Activated T-cell treated with anti-CD3 and anti-CD28 coated beads, Interleukin-2, amount 50 U/mL, for 4 hours (primary cell): ENCODE results near the gene SPIB. TPM values are rescaled to one million over a fixed set of nuclear protein-coding genes. Genes with fewer than 3 reads are reported as not detected.
A peak's percentile ranks its signal among the peaks of the same experiment; 100 is the strongest.

ENCODE experiments used
- ATAC-seq, 2 donors: fragments of 200-7000 bp; cut with Tn5 transposase; one replicate each; pipeline ENCODE4 v1.10.0; 2021
- DNase-seq: peaks from one replicate; pipeline ENCODE4 v3.0.0-alpha.2; 2020
- H3K27me3 Mint-ChIP-seq: one replicate; pipeline ENCODE4 v1.8.0; 2021; ENCODE audit warnings: low read depth, mixed read lengths
- H3K36me3 Mint-ChIP-seq: one replicate; pipeline ENCODE4 v1.8.0; 2022; ENCODE audit warnings: mixed read lengths; ENCODE audit not compliant: insufficient read depth
- H3K4me1 Mint-ChIP-seq: one replicate; pipeline ENCODE4 v1.8.0; 2021; ENCODE audit warnings: low read depth, mixed read lengths
- H3K4me3 Mint-ChIP-seq: one replicate; pipeline ENCODE4 v1.8.0; 2021; ENCODE audit warnings: mild to moderate bottlenecking, moderate library complexity, mixed read lengths
- H3K9me3 Mint-ChIP-seq: one replicate; pipeline ENCODE4 v1.8.0; 2021; ENCODE audit warnings: mixed read lengths
- total RNA-seq, 3 donors: library from RNA; stranded (reverse); gene quantifications; one replicate each; pipeline ENCODE4 v1.2.1, GENCODE V29; 2021

The SPIB gene
- total RNA-seq: 1 to 10 TPM; 1.9 to 6.7 (median 2.1) TPM

DNA sequence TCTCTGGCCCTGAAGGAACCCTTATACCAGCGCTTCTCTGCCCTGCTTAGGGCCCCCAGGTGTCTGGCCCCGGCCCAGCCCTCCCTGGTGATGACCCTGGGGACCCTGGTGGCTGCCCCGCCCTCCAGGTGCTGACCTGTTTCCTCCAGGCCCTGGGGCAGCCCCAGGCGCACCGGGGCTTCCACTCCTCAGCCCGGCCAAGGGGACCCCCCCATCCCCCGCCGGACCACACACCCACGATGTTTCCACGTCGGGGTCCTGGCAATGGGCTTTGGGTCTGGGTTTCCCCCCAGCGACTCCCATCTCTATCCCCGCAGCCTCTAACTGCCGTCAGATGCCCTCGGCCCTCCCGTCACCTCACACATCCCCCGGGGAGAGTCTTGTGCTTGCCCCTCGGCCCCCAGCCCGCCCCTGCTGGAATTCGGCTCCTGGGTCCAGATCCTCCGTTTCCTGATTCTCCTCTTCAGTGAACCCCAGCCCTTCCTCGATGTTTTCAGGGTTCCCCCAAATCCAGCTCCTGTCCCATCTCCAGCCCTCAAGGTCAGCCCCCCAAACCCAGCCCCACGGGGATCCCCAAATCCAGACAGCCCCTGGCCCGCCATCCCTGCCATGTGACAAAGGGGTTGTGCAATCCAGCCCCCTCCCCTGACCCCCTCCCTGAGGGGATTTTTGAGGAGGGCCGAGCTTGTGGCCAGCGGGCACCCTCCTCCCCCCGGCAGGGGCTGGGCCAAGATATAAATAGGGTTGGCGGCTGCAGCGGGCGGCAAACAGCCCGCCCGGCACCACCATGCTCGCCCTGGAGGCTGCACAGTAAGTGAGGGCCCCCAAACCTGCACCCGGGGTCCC lies at the start of gene SPIB:
SPIB (plus strand) TSS at position 763 of the 846 bp plus-strand sequence; CDS start at position 788, 25 bp downstream.
- Mint-ChIP-seq H3K36me3 (no peaks in the 10 kb centered on the region), H3K4me1 (peaks cover 7% of the 10 kb centered on the region), H3K4me3 (peak within 1 kb of the TSS; percentile 56), H3K27me3 (peaks cover 38% of the 10 kb centered on the region), H3K9me3 (no peaks in the 10 kb centered on the region)
- ATAC-seq (no peak), DNase-seq (no peak)

DNA sequence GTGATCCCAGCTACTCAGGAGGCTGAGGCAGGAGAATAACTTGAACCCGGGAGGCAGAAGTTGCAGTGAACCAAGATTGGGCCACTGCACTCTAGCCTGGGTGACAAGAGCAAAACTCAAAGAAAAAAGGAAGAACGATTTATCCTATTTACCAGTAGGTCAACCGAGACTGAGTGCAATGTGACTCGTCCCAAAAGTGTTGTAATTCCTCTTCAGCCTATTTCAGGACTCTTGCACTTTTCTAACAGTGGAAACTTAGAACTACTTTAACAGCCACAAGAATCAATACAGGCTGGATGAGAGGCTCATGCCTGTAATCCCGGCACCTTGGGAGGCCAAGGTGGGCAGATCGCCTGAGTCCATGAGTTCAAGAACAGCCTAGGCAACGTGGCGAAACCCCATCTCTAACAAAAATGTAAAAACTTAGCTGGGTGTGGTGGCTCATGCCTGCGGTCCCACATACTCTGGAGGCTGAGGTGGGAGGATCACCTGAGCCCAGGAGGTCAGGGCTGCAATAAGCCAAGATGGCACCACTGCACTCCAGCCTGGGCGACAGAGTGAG lies 46.7 kb upstream of the SPIB start:
- Mint-ChIP-seq H3K4me3 (no peak overlapping the region), H3K36me3 (no peaks in the 10 kb centered on the region), H3K9me3 (no peaks in the 10 kb centered on the region), H3K27me3 (no peaks in the 10 kb centered on the region), H3K4me1 (peaks cover 21% of the 10 kb centered on the region)
- ATAC-seq (no peak), DNase-seq (no peak)

DNA sequence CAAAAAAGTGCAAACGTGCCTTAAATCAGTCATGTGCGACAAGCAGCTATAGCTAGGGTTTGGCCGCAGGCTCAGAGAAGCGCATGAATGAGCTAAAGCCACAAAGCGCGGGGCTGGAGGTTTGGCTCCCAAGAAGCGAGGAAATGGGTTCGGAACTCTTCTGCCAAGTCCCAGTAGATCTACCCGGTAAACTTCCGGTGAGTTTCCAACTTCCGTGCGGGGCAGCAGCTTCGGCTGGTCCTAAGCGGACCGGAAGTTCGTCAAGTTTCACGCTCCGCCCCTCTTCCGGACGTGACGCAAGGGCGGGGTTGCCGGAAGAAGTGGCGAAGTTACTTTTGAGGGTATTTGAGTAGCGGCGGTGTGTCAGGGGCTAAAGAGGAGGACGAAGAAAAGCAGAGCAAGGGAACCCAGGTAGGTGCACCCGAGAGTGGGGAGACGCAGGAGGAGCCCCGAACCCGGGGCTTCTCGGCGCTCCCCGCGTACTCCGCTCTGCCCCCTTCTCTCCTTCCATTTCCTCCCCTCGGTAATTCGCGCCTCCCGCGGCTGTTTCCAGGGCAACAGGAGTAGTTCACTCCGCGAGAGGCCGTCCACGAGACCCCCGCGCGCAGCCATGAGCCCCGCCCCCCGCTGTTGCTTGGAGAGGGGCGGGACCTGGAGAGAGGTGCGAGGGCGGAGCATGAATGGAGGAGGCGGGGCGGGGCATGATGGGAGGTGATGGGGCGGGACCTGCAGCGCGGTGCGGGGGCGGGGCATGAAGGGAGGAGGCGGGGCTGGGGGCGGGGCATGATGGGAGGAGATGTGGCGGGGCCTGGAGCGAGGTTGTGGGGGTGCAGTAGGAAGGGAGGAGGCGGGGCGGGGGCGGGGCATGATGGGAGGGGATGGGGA lies 42.3 kb upstream of the SPIB start, which contains the start of gene NR1H2:
NR1H2 (plus strand) TSS at position 292 of the 885 bp plus-strand sequence. CDS start 1,149 bp downstream, outside the sequence.
- H3K9me3 Mint-ChIP-seq: no peaks in the 10 kb centered on the region
- DNase-seq (peak; percentile 95), ATAC-seq (peak; percentile 93)
- peaks cover 8% of the 10 kb centered on the region for H3K4me1 Mint-ChIP-seq
- H3K27me3 Mint-ChIP-seq: no peaks in the 10 kb centered on the region
- H3K4me3 Mint-ChIP-seq: peak within 1 kb of the TSS; percentile 100
- peaks cover 22% of the 10 kb centered on the region for H3K36me3 Mint-ChIP-seq

DNA sequence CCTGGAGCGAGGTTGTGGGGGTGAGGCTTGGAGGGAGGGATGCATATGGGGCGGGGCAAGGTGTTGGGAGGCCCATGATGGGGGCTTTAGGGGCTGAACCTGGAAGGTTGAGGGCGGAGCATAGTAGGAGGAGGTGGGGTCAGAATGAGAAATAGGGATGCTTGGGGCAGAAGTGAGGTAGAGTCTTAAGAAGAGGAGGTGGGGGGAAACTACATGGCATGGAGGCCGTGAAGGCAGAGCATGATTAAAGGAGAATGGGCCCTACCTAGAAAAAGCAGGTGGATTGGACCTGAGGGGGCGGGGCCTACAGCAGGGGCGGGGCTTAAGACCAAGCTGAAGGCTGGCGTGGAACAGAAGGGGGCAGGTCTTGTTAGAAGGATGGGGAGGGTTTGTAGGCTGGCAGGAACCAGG lies 41.7 kb upstream of the SPIB start:
- H3K9me3 Mint-ChIP-seq: no peaks in the 10 kb centered on the region
- peaks cover 8% of the 10 kb centered on the region for H3K4me1 Mint-ChIP-seq
- H3K36me3 Mint-ChIP-seq: peaks cover 24% of the 10 kb centered on the region
- ATAC-seq (peak; percentile 22 to 32), DNase-seq (peak; percentile 56)
- H3K4me3 Mint-ChIP-seq: peak overlapping the region; percentile 100
- no peaks in the 10 kb centered on the region for H3K27me3 Mint-ChIP-seq

DNA sequence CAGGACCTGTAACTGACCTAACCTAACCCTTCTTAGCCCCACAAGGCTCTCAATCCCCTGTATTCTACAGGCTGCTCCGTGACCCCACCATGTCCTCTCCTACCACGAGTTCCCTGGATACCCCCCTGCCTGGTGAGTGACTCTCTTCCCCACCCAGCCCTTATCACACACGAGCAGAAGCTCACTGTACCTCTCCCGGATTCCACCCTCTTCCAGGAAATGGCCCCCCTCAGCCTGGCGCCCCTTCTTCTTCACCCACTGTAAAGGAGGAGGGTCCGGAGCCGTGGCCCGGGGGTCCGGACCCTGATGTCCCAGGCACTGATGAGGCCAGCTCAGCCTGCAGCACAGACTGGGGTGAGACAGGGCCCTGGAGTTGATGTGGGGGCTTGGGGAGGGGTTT lies 41.2 kb upstream of the SPIB start:
- H3K36me3 Mint-ChIP-seq: peaks cover 24% of the 10 kb centered on the region
- H3K27me3 Mint-ChIP-seq: no peaks in the 10 kb centered on the region
- H3K4me3 Mint-ChIP-seq: peak overlapping the region; percentile 100
- no peak for DNase-seq
- peaks cover 8% of the 10 kb centered on the region for H3K4me1 Mint-ChIP-seq
- no peak for ATAC-seq
- no peaks in the 10 kb centered on the region for H3K9me3 Mint-ChIP-seq

DNA sequence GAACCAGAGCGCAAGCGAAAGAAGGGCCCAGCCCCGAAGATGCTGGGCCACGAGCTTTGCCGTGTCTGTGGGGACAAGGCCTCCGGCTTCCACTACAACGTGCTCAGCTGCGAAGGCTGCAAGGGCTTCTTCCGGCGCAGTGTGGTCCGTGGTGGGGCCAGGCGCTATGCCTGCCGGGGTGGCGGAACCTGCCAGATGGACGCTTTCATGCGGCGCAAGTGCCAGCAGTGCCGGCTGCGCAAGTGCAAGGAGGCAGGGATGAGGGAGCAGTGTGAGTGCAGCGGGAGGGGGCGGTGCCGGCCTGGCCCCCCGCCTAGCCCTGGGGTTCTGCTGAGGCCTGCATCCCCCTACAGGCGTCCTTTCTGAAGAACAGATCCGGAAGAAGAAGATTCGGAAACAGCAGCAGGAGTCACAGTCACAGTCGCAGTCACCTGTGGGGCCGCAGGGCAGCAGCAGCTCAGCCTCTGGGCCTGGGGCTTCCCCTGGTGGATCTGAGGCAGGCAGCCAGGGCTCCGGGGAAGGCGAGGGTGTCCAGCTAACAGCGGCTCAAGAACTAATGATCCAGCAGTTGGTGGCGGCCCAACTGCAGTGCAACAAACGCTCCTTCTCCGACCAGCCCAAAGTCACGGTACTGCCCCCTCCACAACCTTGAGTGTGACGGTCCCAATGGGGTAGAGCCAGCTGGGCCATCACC lies 40.4 kb upstream of the SPIB start:
- Mint-ChIP-seq H3K36me3 (peaks cover 24% of the 10 kb centered on the region), H3K4me3 (peak overlapping the region; percentile 54), H3K27me3 (no peaks in the 10 kb centered on the region), H3K4me1 (peaks cover 10% of the 10 kb centered on the region), H3K9me3 (no peaks in the 10 kb centered on the region)
- DNase-seq: no peak
- no peak for ATAC-seq

DNA sequence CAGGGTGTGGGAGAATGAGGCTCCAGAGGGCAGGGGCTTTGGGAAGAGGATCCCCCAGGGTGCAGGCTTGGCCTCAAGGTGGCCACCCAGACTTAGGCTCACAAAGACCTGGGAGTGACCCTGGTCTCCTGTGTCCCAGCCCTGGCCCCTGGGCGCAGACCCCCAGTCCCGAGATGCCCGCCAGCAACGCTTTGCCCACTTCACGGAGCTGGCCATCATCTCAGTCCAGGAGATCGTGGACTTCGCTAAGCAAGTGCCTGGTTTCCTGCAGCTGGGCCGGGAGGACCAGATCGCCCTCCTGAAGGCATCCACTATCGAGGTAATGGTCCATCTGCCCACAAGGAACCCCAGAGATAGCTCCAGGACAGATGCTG lies 39.9 kb upstream of the SPIB start:
- H3K36me3 Mint-ChIP-seq: peaks cover 24% of the 10 kb centered on the region
- no peaks in the 10 kb centered on the region for H3K9me3 Mint-ChIP-seq
- ATAC-seq (no peak), DNase-seq (no peak)
- H3K4me1 Mint-ChIP-seq: peaks cover 16% of the 10 kb centered on the region
- H3K4me3 Mint-ChIP-seq: no peak overlapping the region
- no peaks in the 10 kb centered on the region for H3K27me3 Mint-ChIP-seq

DNA sequence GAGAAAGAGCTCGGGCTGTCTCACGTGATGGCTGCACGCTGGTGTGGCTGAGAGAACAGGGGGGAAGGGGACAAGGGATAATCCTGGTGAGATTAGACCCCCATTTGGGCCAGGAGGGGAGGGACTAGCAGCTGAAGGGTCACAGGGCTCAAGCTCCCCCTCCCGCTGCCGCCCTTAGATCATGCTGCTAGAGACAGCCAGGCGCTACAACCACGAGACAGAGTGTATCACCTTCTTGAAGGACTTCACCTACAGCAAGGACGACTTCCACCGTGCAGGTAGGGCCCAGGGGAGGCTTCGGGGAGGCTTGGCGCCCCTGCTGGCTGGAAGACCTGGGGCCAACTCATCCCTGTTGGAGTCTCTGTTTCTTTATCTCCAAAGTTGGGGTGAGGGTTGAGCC lies 39.1 kb upstream of the SPIB start:
- Mint-ChIP-seq H3K9me3 (no peaks in the 10 kb centered on the region), H3K27me3 (no peaks in the 10 kb centered on the region), H3K36me3 (peaks cover 27% of the 10 kb centered on the region), H3K4me1 (peaks cover 21% of the 10 kb centered on the region), H3K4me3 (no peak overlapping the region)
- ATAC-seq (no peak), DNase-seq (no peak)

DNA sequence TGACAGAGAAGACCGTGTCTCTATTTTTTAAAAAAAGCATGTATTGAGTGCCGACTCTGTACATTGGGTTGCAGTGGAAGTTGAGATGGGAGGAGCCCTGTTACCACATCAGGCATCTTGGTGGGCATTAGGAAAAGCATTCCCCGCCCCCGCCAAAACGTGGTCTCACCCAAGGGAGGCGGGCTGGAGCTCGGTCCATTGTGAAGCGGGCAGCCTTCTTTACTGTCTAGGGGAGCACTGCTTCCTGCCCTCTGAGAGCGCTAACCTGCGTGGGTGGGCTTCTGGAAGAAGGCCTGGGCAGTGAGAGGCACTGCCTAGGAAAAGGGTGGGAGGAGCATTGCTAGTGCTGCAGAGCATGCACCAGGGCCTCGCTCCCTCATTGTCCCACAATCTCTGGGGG lies 38.6 kb upstream of the SPIB start:
- Mint-ChIP-seq H3K4me3 (no peak overlapping the region), H3K4me1 (peaks cover 26% of the 10 kb centered on the region), H3K27me3 (no peaks in the 10 kb centered on the region)

DNA sequence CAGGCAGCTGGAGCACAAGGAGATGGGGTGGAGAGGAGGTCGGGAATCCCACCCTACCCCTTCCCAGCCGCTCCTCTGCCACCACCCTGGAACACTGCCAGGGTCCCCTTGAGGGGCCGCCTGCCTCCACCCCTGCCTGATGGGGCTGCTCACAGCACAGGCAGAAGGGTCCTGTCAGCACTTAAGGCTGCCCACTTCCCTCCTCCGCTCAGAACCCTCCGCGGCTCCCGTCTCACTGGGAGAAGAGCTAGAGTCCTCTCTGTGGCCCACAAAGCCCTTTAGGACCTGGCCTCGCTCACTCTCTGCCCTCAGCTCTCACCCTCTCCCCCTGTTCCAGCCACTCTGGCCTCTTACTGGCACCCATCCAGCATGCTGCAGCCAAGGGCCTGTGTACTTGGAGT lies 38.0 kb upstream of the SPIB start:
- no peak for ATAC-seq
- no peak overlapping the region for H3K4me3 Mint-ChIP-seq
- H3K36me3 Mint-ChIP-seq: peaks cover 29% of the 10 kb centered on the region
- no peaks in the 10 kb centered on the region for H3K9me3 Mint-ChIP-seq
- no peaks in the 10 kb centered on the region for H3K27me3 Mint-ChIP-seq
- DNase-seq: no peak
- H3K4me1 Mint-ChIP-seq: peaks cover 29% of the 10 kb centered on the region

More for the DNA sequence above, 38.6 kb upstream of the SPIB start:
- peaks cover 29% of the 10 kb centered on the region for H3K36me3 Mint-ChIP-seq
- ATAC-seq (no peak), DNase-seq (no peak)
- H3K9me3 Mint-ChIP-seq: no peaks in the 10 kb centered on the region

DNA sequence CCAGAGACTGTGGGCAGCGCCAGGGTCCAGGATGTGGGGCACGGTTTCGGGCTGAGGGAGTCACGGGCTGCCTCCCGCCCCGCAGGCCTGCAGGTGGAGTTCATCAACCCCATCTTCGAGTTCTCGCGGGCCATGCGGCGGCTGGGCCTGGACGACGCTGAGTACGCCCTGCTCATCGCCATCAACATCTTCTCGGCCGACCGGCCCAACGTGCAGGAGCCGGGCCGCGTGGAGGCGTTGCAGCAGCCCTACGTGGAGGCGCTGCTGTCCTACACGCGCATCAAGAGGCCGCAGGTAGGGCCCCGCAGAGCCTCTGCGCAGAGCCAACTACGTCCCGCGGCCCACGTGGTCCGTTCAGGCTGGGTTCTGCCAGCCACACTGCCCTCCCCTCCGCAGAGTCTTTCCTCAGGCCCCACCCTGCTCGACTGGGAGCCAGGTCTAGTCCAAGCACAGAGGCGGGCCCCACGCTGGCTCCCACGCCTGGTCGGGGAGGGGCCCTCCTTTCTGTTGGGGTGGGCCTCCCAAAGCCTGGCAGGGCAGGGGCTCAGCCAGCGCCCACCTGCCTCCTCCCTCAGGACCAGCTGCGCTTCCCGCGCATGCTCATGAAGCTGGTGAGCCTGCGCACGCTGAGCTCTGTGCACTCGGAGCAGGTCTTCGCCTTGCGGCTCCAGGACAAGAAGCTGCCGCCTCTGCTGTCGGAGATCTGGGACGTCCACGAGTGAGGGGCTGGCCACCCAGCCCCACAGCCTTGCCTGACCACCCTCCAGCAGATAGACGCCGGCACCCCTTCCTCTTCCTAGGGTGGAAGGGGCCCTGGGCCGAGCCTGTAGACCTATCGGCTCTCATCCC lies 36.6 kb upstream of the SPIB start:
- peaks cover 25% of the 10 kb centered on the region for H3K4me1 Mint-ChIP-seq
- DNase-seq: no peak

DNA sequence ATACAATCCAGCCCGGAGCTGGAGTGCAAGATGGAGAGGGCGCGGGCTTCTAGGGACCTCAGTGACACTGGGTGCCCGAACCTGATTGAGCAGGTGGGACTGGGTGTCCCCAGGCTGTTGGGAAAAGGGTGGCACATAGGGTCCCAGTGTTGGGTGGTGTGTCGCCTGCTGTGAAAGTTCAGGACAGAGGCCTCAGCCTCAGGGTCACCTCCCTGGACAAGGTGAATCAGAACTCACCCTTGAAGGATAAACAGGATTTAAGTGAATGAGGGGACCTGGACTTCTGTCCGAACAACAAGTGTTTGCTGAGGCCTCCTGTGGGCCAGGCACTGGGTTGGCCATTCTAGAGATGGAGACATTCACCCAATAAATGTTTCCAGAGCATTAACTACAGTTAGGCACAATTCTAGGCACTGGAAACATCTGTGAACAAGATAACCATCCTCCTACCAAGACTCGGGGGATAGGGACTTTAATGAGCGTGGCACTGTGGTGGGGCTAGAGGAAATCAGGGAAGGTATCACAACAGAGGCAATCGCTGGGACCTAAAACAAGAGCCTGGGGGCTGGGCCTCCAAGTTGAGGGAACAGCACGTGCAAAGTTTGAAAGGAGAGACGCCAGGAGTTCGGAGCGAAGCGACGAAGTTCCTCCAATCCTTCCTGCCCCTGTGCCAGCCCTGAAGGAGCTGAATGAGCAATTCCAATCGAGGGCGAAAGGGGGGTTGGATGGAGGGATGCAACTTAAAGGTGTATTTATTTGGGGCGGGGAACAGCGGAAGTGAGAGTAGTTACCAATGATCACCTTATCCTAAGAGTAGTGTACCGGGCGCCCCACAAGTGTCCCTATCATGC lies 35.5 kb upstream of the SPIB start:
- DNase-seq (no peak), ATAC-seq (peak in 1 of 2 donors; percentile 19)
- H3K27me3 Mint-ChIP-seq: no peaks in the 10 kb centered on the region
- no peaks in the 10 kb centered on the region for H3K9me3 Mint-ChIP-seq
- H3K4me1 Mint-ChIP-seq: peaks cover 28% of the 10 kb centered on the region
- H3K4me3 Mint-ChIP-seq: peak overlapping the region; percentile 96
- peaks cover 31% of the 10 kb centered on the region for H3K36me3 Mint-ChIP-seq

More for the DNA sequence above, 36.6 kb upstream of the SPIB start:
- no peak overlapping the region for H3K4me3 Mint-ChIP-seq
- H3K27me3 Mint-ChIP-seq: no peaks in the 10 kb centered on the region
- H3K9me3 Mint-ChIP-seq: no peaks in the 10 kb centered on the region
- peaks cover 29% of the 10 kb centered on the region for H3K36me3 Mint-ChIP-seq
- ATAC-seq: no peak
